Measurements from ENCODE around the gene ARHGAP31. TPM values are rescaled to one million over a fixed set of nuclear protein-coding genes. Genes with fewer than 3 reads are reported as not detected.
"Not testable (repeated sequence)": the region's sequence is repeated elsewhere in the genome, so short reads cannot be mapped to it uniquely, and the experiment has no call there.

Gene ARHGAP31
- total RNA-seq, 1 donor from 2014 or later = 48.1 TPM

- Histone ChIP-seq H3K4me3 (ENCODE audit: insufficient read depth, low read depth, low read length) (no peak overlapping the region), H3K9me3 (ENCODE audit: insufficient read depth, low read depth, low read length) (no peaks in the 10 kb centered on the region), H2AFZ (ENCODE audit: low read depth, low read length) (no peak overlapping the region), H3K79me2 (ENCODE audit: insufficient read depth, low read length) (peaks cover 21% of the 10 kb centered on the region), H3K27me3 (ENCODE audit: insufficient read depth, low read length) (no peaks in the 10 kb centered on the region), H3K9ac (ENCODE audit: low read length) (no peak overlapping the region), H3K27ac (ENCODE audit: low read depth, low read length) (no peak overlapping the region), H3K4me1 (ENCODE audit: insufficient read depth, low read length) (no peaks in the 10 kb centered on the region), H3K36me3 (ENCODE audit: insufficient read depth, low read length) (peaks cover 25% of the 10 kb centered on the region), H4K20me1 (ENCODE audit: insufficient read depth, low read length) (peaks cover 34% of the 10 kb centered on the region), H3K4me2 (ENCODE audit: low read length) (no peak overlapping the region)
- no peaks in the 10 kb centered on the region for H3K27me3 Mint-ChIP-seq (ENCODE audit: low read depth, unreplicated experiment)
- TF ChIP-seq EZH2 (IDR thresholded peaks at IDR 0.05; ENCODE audit: insufficient read depth, low read length) = no peak
- peaks cover 4% of the 10 kb centered on the region for H3K36me3 Mint-ChIP-seq (ENCODE audit: low read depth, unreplicated experiment)
- H3K27ac Mint-ChIP-seq (ENCODE audit: unreplicated experiment) = no peak overlapping the region
- no peak overlapping the region for H3K4me3 Mint-ChIP-seq (ENCODE audit: unreplicated experiment)
- H3K9me3 Mint-ChIP-seq (ENCODE audit: unreplicated experiment) = no peaks in the 10 kb centered on the region
- DNase-seq (ENCODE audit: low read depth) (no peak), FAIRE-seq (no peak)
- no peaks in the 10 kb centered on the region for H3K4me1 Mint-ChIP-seq (ENCODE audit: low read depth, unreplicated experiment)
Observed at GRCh38 chr3:119367000-119367399, 72.8 kb downstream of the ARHGAP31 start.

- no peak overlapping the region for H2AFZ ChIP-seq (ENCODE audit: low read depth, low read length)
- H3K4me3 ChIP-seq (ENCODE audit: insufficient read depth, low read depth, low read length) = no peak overlapping the region
- DNase-seq (ENCODE audit: low read depth) = no peak
- no peak overlapping the region for H3K27ac Mint-ChIP-seq (ENCODE audit: unreplicated experiment)
- H4K20me1 ChIP-seq (ENCODE audit: insufficient read depth, low read length) = peaks cover 22% of the 10 kb centered on the region
- H3K36me3 Mint-ChIP-seq (ENCODE audit: low read depth, unreplicated experiment) = peaks cover 4% of the 10 kb centered on the region
- no peak overlapping the region for H3K4me3 Mint-ChIP-seq (ENCODE audit: unreplicated experiment)
- no peak overlapping the region for H3K9ac ChIP-seq (ENCODE audit: low read length)
- H3K27ac ChIP-seq (ENCODE audit: low read depth, low read length) = no peak overlapping the region
- no peak overlapping the region for H3K4me2 ChIP-seq (ENCODE audit: low read length)
- H3K27me3 Mint-ChIP-seq (ENCODE audit: low read depth, unreplicated experiment) = no peaks in the 10 kb centered on the region
- TF ChIP-seq CTCF (IDR thresholded peaks at IDR 0.05; ENCODE audit: insufficient read depth, low read depth, low read length) = no peak
- TF ChIP-seq EZH2 (IDR thresholded peaks at IDR 0.05; ENCODE audit: insufficient read depth, low read length) = no peak
- peaks cover 25% of the 10 kb centered on the region for H3K36me3 ChIP-seq (ENCODE audit: insufficient read depth, low read length)
- no peaks in the 10 kb centered on the region for H3K4me1 ChIP-seq (ENCODE audit: insufficient read depth, low read length)
- no peaks in the 10 kb centered on the region for H3K9me3 Mint-ChIP-seq (ENCODE audit: unreplicated experiment)
- peaks cover 10% of the 10 kb centered on the region for H3K79me2 ChIP-seq (ENCODE audit: insufficient read depth, low read length)
- no peak for FAIRE-seq
- no peaks in the 10 kb centered on the region for H3K27me3 ChIP-seq (ENCODE audit: insufficient read depth, low read length)
- H3K4me1 Mint-ChIP-seq (ENCODE audit: low read depth, unreplicated experiment) = no peaks in the 10 kb centered on the region
- H3K9me3 ChIP-seq (ENCODE audit: insufficient read depth, low read depth, low read length) = no peaks in the 10 kb centered on the region
Observed at GRCh38 chr3:119368298-119368697, 74.1 kb downstream of the ARHGAP31 start.

- not testable (repeated sequence) for H3K4me1 ChIP-seq (ENCODE audit: insufficient read depth, low read length); H3K4me3 Mint-ChIP-seq (ENCODE audit: unreplicated experiment); DNase-seq (ENCODE audit: low read depth); H3K4me3 ChIP-seq (ENCODE audit: insufficient read depth, low read depth, low read length); H3K27ac Mint-ChIP-seq (ENCODE audit: unreplicated experiment); H3K79me2 ChIP-seq (ENCODE audit: insufficient read depth, low read length); H3K27ac ChIP-seq (ENCODE audit: low read depth, low read length); H3K27me3 ChIP-seq (ENCODE audit: insufficient read depth, low read length); H2AFZ ChIP-seq (ENCODE audit: low read depth, low read length); H3K4me1 Mint-ChIP-seq (ENCODE audit: low read depth, unreplicated experiment); H3K9me3 ChIP-seq (ENCODE audit: insufficient read depth, low read depth, low read length); H3K9me3 Mint-ChIP-seq (ENCODE audit: unreplicated experiment); H3K9ac ChIP-seq (ENCODE audit: low read length); FAIRE-seq; H3K27me3 Mint-ChIP-seq (ENCODE audit: low read depth, unreplicated experiment); H3K4me2 ChIP-seq (ENCODE audit: low read length)
- peaks cover 13% of the 10 kb centered on the region for H3K36me3 Mint-ChIP-seq (ENCODE audit: low read depth, unreplicated experiment)
- Histone ChIP-seq H4K20me1 (ENCODE audit: insufficient read depth, low read length) (peaks cover 18% of the 10 kb centered on the region), H3K36me3 (ENCODE audit: insufficient read depth, low read length) (peaks cover 26% of the 10 kb centered on the region)
Observed at GRCh38 chr3:119371786-119372185, 77.6 kb downstream of the ARHGAP31 start.
